Spleen (tissue), 7 donors: ENCODE results near the gene ROR1.

Source experiments
- CTCF ChIP-seq, 11 experiments: fragments of 200-600 bp in 7 of 11; fragments of 450-650 bp in 4 of 11; sonication (generic) in 4 of 11; IDR thresholded peaks in 8 of 11; conservative IDR thresholded peaks in 3 of 11; 1 replicate in 7 of 11; 2 replicates in 4 of 11; pipeline versions ENCODE4 v1.4.0 to v1.8.0; 2016 to 2021; ENCODE audit warnings: antibody characterized with exemption in 11 of 11, inconsistent platforms in 4 of 11, mild to moderate bottlenecking in 1 of 11
- POLR2A ChIP-seq, 3 donors: fragments of 450-650 bp; IDR thresholded peaks; one replicate each; pipeline ENCODE4 v1.5.1; 2017; ENCODE audit warnings: antibody characterized with exemption in 3 of 3, mild to moderate bottlenecking in 1 of 3
- POLR2AphosphoS5 ChIP-seq, 3 donors: sonication (generic); formaldehyde crosslinking; IDR thresholded peaks; one replicate each; pipeline ENCODE4 v1.5.1; 2017; ENCODE audit warnings: antibody characterized with exemption in 3 of 3
- donor health status: DM: no; HTN: no; CAD: no; lungs with moderate emphysema.
- donor health status: DM: no; HTN: no; CAD: no.
- donor health status: DM: no; HTN: no; CAD: no.

GRCh38 chr1:63782982-63783381 is 9.2 kb downstream of the ROR1 start:
- TF ChIP-seq CTCF (IDR thresholded peaks at IDR 0.05 in 8 of 11, conservative IDR thresholded peaks at IDR 0.05 in 3 of 11): no peak
- no peak for TF ChIP-seq POLR2AphosphoS5 (IDR thresholded peaks at IDR 0.05)
- no peak for TF ChIP-seq POLR2A (IDR thresholded peaks at IDR 0.05)
